Stimulated activated CD8-positive, alpha-beta memory T cell treated with anti-CD3 and anti-CD28 coated beads, Interleukin-2, amount 100 ng/mL, for 48 hours (primary cell): ENCODE results near the gene OLIG3.

Experiments used
- DNase-seq, 2 donors: peaks; one replicate each; pipeline ENCODE4 v3.0.0-alpha.2; 2020; ENCODE audit warnings: low read depth in 2 of 2

OLIG3 gene

GRCh38 chr6:137494281-137494987 is at the start of gene OLIG3:
OLIG3 (minus strand) TSS chr6:137494394; CDS start chr6:137494170, 224 bp downstream.
- no peak for DNase-seq

- DNase-seq: no peak
Observed at GRCh38 chr6:137543114-137543513, 48.9 kb upstream of the OLIG3 start.

GRCh38 chr6:137542713-137543112 is 48.5 kb upstream of the OLIG3 start:
- no peak for DNase-seq

- DNase-seq: no peak
Observed at GRCh38 chr6:137541534-137542063, 47.4 kb upstream of the OLIG3 start.

- DNase-seq: no peak
Observed at GRCh38 chr6:137536104-137536773, 42.0 kb upstream of the OLIG3 start.

- no peak for DNase-seq
Observed at GRCh38 chr6:137531376-137532092, 37.3 kb upstream of the OLIG3 start.

- DNase-seq: no peak
Observed at GRCh38 chr6:137530404-137530803, 36.2 kb upstream of the OLIG3 start.

GRCh38 chr6:137522831-137523230 is 28.6 kb upstream of the OLIG3 start:
- no peak for DNase-seq

- no peak for DNase-seq
Observed at GRCh38 chr6:137522198-137522798, 28.1 kb upstream of the OLIG3 start.

- DNase-seq: no peak
Observed at GRCh38 chr6:137520520-137520919, 26.3 kb upstream of the OLIG3 start.

GRCh38 chr6:137519629-137520176 is 25.5 kb upstream of the OLIG3 start:
- no peak for DNase-seq

- DNase-seq: no peak
Observed at GRCh38 chr6:137518386-137518983, 24.3 kb upstream of the OLIG3 start.

- DNase-seq: no peak
Observed at GRCh38 chr6:137514418-137514817, 20.2 kb upstream of the OLIG3 start.

GRCh38 chr6:137512757-137513605 is 18.8 kb upstream of the OLIG3 start:
- no peak for DNase-seq

GRCh38 chr6:137510923-137511322 is 16.7 kb upstream of the OLIG3 start:
- no peak for DNase-seq

GRCh38 chr6:137498481-137499190 is 4.4 kb upstream of the OLIG3 start:
- no peak for DNase-seq

GRCh38 chr6:137497721-137498463 is 3.7 kb upstream of the OLIG3 start:
- no peak for DNase-seq

GRCh38 chr6:137496909-137497720 is 2.9 kb upstream of the OLIG3 start:
- no peak for DNase-seq
